Measurements from ENCODE around the gene PPP5C. TPM values are rescaled to one million over a fixed set of nuclear protein-coding genes. Genes with fewer than 3 reads are reported as not detected.

The PPP5C gene
- total and polyA plus RNA-seq, 2 of the 8 experiments (the other 6 are each of a cell fraction or from before 2014, with no cell fraction given), result 112 to 156 TPM

DNA sequence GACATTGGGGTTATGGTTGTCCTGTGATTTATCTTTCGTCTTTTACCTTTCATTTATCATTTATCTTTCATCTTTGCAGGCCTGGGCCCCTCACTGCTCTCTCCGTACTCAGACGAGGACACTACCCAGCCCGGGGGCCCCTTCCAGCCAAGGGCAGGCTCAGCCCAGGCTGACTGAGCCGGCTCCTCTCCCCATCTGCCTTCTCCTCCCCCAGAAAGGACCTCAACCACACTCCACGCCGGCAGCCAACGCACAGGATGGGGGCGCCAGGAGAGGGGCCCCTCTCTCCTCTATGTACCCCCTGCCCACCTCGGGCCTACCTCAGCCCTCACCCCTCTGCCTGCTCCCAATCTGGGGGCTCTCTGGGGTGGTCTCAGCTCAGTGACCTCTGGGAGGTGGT lies 7.4 kb upstream of the PPP5C start (continued):
- TF ChIP-seq, protein P1, sequence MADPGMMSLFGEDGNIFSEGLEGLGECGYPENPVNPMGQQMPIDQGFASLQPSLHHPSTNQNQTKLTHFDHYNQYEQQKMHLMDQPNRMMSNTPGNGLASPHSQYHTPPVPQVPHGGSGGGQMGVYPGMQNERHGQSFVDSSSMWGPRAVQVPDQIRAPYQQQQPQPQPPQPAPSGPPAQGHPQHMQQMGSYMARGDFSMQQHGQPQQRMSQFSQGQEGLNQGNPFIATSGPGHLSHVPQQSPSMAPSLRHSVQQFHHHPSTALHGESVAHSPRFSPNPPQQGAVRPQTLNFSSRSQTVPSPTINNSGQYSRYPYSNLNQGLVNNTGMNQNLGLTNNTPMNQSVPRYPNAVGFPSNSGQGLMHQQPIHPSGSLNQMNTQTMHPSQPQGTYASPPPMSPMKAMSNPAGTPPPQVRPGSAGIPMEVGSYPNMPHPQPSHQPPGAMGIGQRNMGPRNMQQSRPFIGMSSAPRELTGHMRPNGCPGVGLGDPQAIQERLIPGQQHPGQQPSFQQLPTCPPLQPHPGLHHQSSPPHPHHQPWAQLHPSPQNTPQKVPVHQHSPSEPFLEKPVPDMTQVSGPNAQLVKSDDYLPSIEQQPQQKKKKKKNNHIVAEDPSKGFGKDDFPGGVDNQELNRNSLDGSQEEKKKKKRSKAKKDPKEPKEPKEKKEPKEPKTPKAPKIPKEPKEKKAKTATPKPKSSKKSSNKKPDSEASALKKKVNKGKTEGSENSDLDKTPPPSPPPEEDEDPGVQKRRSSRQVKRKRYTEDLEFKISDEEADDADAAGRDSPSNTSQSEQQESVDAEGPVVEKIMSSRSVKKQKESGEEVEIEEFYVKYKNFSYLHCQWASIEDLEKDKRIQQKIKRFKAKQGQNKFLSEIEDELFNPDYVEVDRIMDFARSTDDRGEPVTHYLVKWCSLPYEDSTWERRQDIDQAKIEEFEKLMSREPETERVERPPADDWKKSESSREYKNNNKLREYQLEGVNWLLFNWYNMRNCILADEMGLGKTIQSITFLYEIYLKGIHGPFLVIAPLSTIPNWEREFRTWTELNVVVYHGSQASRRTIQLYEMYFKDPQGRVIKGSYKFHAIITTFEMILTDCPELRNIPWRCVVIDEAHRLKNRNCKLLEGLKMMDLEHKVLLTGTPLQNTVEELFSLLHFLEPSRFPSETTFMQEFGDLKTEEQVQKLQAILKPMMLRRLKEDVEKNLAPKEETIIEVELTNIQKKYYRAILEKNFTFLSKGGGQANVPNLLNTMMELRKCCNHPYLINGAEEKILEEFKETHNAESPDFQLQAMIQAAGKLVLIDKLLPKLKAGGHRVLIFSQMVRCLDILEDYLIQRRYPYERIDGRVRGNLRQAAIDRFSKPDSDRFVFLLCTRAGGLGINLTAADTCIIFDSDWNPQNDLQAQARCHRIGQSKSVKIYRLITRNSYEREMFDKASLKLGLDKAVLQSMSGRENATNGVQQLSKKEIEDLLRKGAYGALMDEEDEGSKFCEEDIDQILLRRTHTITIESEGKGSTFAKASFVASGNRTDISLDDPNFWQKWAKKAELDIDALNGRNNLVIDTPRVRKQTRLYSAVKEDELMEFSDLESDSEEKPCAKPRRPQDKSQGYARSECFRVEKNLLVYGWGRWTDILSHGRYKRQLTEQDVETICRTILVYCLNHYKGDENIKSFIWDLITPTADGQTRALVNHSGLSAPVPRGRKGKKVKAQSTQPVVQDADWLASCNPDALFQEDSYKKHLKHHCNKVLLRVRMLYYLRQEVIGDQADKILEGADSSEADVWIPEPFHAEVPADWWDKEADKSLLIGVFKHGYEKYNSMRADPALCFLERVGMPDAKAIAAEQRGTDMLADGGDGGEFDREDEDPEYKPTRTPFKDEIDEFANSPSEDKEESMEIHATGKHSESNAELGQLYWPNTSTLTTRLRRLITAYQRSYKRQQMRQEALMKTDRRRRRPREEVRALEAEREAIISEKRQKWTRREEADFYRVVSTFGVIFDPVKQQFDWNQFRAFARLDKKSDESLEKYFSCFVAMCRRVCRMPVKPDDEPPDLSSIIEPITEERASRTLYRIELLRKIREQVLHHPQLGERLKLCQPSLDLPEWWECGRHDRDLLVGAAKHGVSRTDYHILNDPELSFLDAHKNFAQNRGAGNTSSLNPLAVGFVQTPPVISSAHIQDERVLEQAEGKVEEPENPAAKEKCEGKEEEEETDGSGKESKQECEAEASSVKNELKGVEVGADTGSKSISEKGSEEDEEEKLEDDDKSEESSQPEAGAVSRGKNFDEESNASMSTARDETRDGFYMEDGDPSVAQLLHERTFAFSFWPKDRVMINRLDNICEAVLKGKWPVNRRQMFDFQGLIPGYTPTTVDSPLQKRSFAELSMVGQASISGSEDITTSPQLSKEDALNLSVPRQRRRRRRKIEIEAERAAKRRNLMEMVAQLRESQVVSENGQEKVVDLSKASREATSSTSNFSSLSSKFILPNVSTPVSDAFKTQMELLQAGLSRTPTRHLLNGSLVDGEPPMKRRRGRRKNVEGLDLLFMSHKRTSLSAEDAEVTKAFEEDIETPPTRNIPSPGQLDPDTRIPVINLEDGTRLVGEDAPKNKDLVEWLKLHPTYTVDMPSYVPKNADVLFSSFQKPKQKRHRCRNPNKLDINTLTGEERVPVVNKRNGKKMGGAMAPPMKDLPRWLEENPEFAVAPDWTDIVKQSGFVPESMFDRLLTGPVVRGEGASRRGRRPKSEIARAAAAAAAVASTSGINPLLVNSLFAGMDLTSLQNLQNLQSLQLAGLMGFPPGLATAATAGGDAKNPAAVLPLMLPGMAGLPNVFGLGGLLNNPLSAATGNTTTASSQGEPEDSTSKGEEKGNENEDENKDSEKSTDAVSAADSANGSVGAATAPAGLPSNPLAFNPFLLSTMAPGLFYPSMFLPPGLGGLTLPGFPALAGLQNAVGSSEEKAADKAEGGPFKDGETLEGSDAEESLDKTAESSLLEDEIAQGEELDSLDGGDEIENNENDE (IDR thresholded peaks at IDR 0.05; ENCODE audit: insufficient replicate concordance, low read length), result no peak
- TF ChIP-seq POU5F1 (IDR thresholded peaks at IDR 0.05; ENCODE audit: low read depth, low read length) (no peak), ASH2L (IDR thresholded peaks at IDR 0.05; ENCODE audit: low read length) (no peak), RFX5 (IDR thresholded peaks at IDR 0.05; ENCODE audit: borderline replicate concordance, low read depth, low read length) (no peak), ZNF274 (IDR thresholded peaks at IDR 0.05; ENCODE audit: borderline replicate concordance, extremely low read depth, low read length) (no peak), HDAC2 (IDR thresholded peaks at IDR 0.05; ENCODE audit: borderline replicate concordance in 1 of 2, low read depth in 2 of 2, low read length in 2 of 2) (no peak), SUZ12 (IDR thresholded peaks at IDR 0.05; ENCODE audit: low read length) (no peak)
- TF ChIP-seq, protein P2, sequence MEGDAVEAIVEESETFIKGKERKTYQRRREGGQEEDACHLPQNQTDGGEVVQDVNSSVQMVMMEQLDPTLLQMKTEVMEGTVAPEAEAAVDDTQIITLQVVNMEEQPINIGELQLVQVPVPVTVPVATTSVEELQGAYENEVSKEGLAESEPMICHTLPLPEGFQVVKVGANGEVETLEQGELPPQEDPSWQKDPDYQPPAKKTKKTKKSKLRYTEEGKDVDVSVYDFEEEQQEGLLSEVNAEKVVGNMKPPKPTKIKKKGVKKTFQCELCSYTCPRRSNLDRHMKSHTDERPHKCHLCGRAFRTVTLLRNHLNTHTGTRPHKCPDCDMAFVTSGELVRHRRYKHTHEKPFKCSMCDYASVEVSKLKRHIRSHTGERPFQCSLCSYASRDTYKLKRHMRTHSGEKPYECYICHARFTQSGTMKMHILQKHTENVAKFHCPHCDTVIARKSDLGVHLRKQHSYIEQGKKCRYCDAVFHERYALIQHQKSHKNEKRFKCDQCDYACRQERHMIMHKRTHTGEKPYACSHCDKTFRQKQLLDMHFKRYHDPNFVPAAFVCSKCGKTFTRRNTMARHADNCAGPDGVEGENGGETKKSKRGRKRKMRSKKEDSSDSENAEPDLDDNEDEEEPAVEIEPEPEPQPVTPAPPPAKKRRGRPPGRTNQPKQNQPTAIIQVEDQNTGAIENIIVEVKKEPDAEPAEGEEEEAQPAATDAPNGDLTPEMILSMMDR (IDR thresholded peaks at IDR 0.05; ENCODE audit: control extremely low read depth in 1 of 3, insufficient read depth in 1 of 3, low read depth in 1 of 3, low read length in 3 of 3), result no peak

All from H1 (cell line).